Activated CD4-positive, alpha-beta T cell treated with anti-CD3 and anti-CD28 coated beads for 1 hour (primary cell): ENCODE results near the gene ELP4.

Experiments
- DNase-seq: peaks from one replicate; pipeline ENCODE4 v3.0.0-alpha.2; 2020

Gene ELP4

DNA sequence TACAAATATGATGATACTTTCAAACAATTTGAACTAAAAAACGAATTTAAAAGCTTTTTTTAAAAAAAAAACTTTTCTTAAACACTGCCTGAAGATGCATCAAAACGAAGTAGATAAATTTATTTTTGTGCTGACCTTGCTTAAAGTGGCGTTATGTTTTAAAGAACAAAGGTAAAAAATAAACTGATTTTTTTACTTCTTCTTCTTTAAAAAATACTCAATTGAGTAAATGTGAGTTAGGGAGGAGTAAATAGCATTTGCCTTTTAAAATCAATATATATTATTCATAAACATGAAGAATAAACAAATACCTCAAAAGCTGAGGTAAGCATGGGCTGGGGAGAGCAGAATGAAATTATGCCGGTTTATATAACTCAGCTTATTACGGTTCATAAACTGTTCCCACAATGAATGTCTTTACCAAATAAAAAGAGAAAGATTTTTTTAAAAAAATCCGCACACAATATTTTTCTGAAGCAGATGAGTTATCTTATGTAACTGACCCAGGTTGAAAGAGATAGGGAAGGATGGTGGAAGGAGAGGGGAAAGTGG is 292.5 kb downstream of the ELP4 start:
- no peak for DNase-seq

DNA sequence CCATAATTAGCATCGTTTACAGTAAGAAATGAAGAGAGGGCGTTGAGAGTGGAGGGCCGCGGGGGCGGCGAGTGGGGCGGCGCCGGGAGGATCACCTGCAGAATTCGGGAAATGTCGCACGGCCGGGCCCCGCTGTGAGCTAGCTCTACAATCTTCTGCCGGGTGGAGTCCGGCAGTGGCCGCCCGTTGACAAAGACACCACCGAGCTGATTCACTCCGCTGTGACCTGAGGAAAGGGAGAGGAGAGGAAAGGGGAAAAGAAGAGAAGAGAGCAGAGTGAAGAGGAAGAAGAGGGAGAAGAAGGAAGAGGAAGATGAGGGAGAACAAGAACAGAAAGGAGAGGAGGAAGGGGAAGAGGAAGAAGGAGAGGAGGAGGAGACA is 293.0 kb downstream of the ELP4 start:
- no peak for DNase-seq

DNA sequence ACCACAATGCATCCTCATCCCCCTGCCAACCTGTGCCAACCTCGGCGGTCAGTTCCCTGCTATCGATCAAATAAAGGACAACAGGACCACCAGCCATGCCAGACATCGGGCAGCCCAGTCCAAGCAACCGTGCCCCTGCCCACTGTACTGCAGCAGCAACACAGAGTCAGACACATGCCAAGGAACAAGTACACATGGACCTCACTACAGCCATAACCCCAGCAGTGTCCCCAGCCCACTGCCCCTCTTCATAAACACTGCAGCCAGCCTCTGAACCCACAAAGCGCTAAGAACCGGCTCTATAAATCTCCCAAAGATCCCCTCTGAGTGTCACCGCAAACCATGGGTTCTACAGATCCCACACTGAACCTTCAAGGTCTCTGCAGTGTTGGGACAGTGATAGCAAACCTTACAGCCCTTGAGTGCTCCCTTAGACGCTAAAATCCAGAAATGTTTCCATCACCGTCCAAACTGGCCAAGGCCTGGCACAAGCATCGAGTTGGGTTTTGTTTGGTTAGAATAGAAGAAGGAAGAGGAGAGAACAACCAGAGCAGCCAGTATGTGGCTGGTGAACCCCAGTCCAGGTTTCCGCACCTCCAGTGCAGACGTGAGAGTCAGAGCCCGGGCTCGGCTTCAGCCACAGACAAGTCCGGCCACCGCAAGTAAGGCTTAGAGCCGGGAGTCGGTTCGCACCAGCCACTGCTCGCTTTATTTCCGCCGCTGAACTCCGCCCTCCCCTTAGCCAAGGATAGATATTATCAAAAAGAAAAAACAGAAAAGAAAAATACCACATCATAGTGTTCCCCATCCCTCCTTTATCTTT is 293.6 kb downstream of the ELP4 start:
- no peak for DNase-seq

DNA sequence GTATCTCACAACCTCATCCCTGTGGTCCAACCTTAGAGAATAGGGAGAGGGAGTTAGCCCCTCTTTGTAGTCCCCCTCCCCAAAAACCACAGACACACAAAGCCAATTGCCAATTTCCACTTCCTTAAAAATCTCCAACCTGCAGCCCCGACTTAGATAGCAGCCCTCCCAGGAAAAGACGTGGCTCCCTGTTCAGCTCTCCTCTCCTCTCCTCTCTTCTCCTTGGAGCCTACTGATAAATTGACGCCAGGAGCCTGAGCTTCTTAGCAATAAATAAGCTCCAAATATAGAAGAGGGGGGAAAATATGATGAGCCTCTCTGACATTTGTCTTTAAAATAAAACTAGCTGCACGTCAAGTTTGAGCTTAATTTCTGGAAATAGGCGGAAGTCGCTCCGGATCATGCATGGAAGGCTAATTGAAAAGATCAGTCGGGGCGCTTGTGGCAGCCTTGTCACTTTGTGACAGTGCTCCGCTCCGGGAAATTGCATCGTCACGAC is 294.3 kb downstream of the ELP4 start:
- DNase-seq: no peak

DNA sequence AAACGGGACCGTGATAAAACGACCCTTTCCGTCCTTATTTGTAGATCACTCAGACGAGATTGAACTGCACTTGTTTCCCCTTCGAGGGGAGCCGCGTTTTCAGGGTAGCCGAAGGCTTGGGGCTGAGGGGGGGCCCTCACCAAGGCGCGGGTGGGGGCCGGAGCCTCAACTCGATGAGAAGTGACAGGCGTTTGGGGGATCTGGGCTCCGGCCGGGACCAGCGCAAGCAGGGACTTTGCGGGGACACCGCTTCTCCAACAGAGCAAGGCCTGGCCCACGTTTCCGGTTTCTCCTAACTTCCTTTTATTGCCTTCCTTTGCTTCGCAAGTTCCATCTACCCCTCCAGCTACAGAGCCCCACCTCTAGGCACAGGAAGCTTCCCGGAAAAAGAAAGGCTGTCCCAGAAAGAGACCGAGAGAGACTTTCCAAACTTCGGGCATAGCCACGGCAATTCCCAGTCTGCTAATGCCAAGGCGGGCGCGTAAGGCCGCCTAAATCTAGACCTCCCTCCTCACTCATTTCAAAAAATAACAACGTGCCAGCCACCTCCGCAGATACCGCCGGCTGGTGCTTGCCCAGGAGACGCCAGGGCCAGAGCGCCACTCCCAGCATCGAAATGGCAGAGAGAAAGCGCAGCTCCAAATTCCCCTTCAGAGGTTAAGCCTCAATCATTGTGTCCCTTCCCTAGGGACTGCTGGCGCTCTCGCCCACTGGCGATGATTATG is 294.9 kb downstream of the ELP4 start:
- no peak for DNase-seq

DNA sequence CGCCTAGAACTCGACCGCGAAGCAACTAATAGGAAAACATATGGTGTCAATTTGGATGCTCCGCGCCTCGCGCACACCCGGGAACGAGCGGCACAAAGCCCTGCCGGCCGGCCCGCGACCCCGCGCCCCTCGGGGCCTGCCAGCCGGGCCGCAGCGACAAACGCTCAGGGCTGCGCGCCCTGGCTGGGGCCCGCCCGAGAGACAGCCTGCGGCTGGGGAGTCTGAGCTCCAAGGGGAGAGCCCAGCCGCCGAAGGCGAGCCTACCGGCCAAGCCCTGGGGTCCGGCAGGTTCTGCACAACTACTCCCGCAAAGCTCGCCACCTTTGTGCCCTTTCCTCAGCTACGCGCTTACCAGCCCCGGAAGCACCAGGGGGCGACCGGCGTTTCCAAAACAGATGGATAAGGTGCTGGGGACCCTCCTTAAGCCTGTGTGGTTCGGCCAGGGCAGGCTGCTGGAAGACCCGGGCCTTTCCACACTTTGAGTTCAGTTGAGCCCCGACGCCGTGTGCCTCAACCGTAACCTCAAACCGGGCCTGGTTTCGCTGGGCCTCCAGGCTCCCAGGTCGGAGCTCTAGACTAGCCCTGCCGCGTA is 295.6 kb downstream of the ELP4 start:
- no peak for DNase-seq

DNA sequence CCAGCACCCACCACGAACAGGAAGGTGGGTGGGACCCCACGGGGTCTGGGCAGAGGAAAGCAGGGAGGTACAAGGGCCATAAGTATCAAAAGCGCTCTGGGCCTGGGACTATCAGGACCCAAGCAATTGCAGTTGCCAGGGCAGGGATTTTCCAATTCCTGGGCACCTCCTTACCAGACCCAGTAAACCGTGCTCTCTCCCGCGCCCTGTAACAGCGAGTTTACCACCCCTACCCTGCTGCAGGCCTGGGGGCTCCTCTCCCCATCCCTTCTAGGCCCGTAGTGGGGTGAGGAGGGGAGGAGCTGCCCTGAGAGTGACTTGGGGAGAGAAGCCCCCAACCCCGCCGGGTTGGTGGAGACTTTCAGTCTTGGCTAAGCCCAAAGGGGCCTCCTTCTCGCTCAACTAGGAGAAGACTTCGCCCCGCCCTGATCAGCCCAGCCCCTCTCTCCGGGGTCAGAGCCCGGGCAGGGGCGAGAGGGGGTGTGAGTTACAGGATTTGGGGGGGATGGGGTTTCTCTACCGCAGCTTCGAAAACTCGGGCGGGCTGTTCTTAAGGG is 296.1 kb downstream of the ELP4 start:
- no peak for DNase-seq

DNA sequence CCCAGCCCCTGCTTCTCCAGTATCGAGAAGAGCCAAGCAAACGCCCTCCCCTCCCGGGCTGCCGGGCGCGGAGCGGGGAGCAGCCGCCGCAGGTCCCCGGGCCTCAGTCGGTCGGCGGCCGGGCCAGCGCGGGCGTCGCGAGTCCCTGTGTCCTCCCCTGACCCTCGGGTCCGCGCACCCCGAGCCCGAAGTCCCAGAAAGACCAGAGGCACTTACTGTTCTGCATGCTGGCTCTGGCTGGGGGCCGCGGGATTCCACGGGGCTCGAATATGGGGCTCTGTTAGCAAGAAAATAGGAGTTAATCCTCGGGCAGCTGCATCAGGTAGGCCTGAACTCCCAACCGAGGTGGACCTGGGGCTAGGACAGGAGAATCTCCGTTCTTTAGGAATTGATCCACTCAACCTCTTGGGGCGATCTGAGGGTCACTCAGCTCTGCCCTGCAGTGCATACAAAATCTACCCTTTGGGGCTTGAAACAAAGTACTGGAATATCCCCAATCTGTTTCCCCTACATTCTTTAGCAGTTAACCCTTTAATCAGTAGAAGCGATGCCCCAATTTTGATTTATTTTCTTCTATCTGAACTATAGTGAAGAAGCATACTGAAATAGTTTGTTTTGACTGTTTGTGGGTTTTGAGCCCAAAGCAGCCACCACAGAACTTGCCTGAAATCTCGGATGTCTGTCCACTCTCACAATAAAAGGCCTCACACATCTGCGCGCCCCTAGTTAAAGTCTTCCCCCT is 296.8 kb downstream of the ELP4 start:
- DNase-seq: no peak

DNA sequence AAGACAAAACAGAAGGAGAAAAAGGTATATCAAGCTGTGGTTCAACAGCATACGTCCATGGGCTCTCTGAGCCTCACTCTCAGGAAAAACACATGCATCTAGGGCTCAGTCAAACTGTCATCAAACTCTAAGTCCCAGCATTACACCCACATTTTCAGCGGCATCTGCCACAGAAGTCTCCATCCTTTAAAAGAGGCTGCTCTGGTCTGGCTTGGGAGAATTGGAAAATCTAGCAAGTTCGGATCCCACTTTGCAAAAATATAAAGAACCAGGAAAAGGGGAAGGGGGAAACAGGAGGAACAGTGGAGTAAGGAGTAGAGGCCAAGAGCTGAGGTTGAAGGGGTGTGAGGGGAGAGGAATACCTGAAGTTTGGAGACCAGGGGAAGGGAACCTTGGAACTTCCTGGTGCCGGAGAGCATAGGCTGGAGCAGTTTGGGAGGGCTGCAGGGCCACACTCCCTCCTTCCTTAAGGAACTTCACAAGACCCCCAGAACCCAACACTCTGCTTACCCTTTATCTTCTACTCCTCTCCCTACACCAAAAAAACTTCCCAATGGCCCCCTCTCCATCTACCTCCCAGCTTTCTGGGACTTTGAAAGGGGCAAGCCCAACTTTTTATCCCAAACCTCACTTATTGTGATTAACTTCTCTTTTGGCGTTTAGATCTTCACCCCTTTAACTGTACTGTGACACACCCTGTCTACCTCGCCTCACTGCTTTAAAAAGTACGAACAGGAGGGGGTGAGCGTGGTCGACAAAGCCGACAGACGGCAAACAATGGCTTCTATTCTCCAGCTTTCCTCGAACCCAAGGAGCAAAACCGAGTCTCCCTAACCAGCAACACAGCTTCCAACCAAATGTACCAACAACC is 297.6 kb downstream of the ELP4 start:
- no peak for DNase-seq

DNA sequence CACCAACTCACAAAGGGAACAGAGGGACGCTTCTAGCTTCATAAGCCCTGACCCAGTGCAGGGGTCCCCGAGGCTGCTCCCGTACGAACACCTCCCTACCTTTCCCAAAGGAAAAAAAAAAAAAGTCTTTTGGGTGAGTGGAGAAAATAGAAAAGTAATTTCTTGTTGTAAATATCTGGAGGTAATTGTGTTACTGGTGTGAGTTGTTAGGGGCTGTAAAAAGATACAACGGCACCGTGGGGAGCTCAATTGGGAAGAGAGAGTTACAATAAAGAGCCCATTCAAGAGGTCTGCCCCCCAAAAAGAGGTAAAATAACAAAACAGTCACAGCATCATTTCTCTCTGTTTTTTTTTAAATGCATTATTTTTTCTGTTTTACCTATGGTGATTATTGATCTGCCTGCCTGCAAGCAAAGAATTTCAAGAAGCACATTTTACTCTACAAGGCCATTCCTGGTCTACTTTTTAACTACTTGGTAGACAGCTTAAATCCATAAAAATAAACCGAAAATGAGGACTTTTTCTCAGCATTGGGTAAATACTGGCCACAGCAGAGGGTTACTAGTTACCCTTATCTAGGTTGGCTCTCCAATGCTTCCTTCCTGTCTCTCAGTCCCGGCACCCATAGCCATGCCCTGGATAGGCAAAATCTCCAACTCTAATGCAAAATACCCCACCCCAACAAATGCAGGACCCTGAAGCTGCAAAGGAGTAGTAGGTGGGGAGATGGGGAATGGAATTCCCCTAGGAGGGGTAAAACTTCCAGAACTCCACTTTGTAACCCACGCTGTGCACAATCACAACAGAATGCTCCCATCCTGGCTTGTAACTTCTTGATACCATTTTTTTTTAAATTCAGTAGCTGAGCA is 298.5 kb downstream of the ELP4 start:
- DNase-seq: no peak

DNA sequence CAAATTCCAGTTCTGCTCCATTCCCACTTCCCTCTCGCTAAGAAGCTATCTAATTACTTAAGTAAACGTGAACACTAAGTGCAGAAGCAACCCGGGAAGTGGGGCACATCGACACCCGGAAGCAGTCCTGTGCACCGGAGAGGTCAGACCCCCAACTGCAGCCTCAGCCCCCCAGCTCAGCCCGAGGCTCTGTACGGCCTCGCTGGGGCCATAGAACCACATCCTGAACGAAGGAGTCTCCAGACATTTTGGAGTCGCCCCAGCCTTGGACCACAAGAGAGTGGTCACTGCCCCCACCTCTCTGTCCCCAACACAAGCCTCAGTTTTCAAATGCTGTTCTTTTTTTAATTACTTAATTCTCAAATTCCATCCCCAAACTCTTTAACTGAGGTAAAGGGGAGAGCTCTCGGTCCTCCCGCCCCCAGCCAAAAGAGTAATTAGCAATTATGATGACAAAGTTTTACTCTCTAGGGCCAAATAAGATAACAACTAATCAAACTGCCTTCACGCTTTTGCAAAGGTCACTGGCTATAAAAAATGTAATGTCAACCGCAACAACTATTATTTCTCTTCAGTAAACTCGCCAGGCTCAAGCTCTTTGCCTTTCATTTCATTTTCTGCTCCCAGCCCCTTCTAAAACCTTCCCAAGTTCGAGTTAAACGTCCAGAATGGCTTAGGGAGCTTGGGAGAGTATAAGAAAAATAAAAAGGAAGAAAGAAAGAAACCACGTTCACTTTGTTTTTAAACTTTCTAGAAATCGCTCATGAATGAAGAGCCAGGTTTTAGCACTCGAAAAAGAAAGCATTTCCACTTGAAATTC is 299.4 kb downstream of the ELP4 start:
- DNase-seq: no peak

DNA sequence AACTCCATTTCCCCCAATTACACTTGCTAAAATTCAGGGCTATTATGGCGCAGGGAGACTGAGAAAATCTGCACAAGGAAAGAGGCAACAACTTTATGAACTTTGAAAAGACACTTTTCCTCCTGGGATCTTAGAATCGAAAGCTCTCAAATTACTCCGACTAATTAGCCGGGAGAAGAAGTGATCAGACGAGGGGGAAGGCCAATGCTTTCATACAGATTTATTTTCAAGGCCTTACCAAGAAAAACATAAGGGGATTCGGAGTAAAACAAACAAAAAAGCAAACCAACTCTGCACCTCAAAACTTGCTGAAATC is 299.9 kb downstream of the ELP4 start:
- DNase-seq: no peak

DNA sequence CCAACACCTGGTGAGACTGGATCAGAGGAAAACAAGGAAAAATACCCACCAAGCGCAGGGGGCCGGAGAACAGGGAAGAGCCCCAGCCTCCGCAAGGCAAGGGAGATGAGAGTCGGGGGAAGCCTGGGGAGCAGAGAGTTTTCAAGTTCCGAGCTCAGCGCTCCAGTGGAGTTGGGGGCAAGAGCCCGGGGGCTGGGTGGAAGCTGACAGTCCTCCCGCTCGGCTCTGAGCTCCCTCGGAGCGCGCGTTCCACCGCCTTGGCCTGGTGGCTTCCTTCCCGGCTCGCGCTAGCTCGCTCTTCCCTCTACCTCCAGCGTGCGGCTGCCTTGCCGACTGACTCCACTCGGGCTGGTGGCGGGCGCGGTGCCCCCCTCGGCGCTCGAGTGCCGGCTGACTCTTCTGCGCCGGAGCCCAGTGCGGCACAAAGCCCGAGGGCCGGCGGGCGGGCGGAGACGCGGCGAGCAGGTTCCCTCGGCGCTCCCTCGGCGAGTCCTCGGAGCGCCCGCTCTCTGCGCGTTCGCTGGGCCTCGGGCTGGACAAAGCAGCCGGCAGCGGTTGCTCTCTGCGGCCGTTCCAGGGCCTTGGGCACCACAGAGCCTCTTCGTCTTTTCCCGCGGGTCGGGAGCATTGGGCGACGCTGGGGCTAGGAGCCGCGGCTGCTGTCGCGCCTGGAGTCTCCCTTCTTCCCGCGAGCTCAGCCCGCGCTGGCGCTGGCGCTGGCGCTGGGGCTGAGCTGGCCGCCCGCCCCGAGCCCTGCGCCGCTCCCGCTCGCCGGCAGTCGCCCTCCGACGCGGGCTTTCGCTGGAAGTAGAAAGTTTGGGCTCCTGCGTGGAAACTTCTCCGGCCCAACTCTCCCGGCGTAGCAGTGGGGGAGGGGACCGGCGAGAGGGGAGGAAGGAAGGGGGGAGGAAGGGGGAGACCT is 300.6 kb downstream of the ELP4 start:
- no peak for DNase-seq

DNA sequence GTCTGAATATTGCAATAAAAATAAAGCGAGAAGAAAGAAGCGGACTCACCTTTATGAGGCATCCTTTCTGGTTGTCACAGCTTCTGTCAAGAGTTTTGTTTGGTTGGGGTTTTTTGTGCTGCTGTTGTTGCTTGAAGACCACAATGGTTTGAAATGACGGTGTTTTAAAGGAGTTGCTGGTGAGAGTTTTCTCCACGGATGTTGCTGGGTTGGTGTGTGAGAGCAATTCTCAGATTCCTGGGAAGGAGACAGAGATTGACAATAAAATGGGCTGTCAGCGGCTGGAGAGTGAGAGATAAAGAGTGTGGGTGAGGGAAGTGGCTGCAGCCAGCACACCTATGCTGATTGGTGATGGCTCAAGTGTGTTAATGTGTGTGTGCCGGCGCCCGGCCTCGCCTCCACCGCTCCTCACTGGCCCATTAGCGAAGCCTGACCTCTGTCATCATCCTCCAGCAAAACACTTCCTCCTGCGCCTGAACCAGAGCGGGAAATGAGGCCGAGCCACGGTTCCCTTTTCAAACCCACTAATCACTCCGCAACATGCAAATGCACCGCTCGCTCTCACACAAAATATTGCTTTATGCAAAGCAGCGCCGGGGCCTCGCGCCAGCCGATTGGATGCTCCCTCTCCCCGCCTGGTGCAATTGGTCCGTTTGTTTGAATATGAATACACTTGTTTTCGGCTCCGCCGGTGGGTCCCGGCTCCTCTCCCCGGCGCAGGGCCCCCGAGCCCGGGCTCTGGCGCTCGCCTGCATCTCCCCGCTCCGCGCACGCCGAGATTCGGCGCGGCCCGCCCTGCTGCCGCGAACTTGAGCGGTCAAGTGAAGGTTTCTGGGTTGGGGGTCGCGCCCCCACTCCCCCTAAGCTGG is 301.4 kb downstream of the ELP4 start, which contains the start of gene PAX6:
PAX6 (minus strand) TSS at position 544 of the 869 bp plus-strand sequence. CDS start 4,911 bp downstream, outside the sequence.
- DNase-seq: no peak

DNA sequence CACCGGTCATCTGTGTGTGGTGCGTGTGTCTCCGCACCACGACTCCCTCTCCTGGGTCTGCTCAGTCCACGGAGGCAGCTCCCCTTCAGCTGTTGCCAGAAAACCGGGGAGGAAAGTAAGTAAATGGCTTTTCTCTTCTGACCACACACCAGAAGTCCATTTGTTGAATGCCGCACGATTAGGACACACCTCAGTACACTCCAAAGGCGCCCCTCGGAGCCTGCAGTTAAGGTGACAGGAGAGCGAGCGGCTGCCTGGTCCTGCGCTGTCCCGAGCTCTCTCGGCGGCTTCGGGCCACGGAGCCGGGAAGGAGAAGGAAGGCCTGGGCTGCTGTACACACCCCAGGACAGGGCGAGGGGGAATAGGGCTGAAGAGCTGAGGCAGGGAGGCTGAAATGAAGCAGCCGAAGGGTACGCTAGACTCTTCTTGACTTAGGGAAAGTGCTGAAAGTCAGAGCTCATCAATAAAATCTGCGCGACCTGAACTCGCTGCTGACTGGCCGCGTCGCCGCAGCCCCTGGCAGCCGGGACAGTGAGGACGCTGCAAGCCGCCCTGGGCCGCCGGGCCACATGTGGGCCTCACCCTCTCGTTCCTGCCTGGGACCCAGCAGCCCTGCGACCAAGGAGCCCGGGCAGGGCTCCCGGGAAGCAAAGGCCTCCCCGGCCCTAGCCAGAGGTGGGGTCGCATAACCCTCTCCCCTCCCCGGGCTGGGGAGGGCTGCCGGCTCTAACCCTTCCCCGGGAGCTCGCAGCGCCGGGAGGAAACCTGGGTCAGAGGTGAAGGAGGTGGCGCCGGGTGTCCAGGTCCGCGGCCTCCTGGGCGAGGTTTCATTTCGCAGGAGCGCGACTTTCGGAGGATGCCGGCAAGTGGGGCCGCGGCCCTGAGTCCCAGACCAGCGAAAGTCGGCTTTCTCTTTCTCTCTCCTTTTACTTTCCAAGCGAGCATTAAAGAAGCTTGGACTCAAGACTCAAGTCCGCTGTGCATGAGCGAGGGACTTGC is 303.1 kb downstream of the ELP4 start:
- DNase-seq: no peak
